IPS-18a (cell line): ENCODE measurements around the gene PTPRG.

Experiments used
- H3K27ac ChIP-seq: one replicate; pipeline ENCODE4 v1.5.1; 2013; ENCODE audit warnings: low read length
- H3K27me3 ChIP-seq: one replicate; pipeline ENCODE4 v1.6.1; 2013; ENCODE audit warnings: mild to moderate bottlenecking, low read length; ENCODE audit not compliant: control insufficient read depth, insufficient read depth
- H3K36me3 ChIP-seq: one replicate; pipeline ENCODE4 v1.6.1; 2013; ENCODE audit warnings: low read depth, low read length; ENCODE audit not compliant: control insufficient read depth
- H3K4me1 ChIP-seq: one replicate; pipeline ENCODE4 v1.6.1; 2013; ENCODE audit warnings: low read depth, low read length; ENCODE audit not compliant: control insufficient read depth
- H3K4me3 ChIP-seq: one replicate; pipeline ENCODE4 v1.5.1; 2013; ENCODE audit warnings: low read length
- H3K9ac ChIP-seq: one replicate; pipeline ENCODE4 v1.6.1; 2013; ENCODE audit warnings: mild to moderate bottlenecking, low read length, moderate library complexity
- H3K9me3 ChIP-seq: one replicate; pipeline ENCODE4 v1.6.1; 2013; ENCODE audit warnings: low read depth, low read length; ENCODE audit not compliant: control insufficient read depth

The PTPRG gene

DNA sequence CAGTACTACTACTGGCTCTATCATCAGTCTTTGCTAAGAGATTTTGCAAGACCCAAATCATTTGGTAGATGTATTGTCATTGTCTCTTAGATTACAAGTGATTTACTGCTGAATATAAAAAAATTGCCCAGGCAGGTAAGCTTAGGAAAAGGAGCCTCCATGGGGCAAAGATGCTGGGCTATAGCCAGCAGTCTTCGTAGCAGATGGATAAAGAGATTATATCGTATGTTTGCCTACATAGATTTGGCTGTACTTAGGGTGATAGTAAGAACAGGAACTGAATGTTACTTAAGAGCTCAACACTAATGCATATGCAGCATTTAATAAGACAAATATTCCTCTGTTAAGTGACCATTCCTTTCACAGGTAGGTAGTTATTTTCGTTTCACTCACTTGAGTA is 48.9 kb downstream of the PTPRG start:
- no peak overlapping the region for H3K9ac ChIP-seq
- H3K4me3 ChIP-seq, result no peak overlapping the region
- H3K27ac ChIP-seq, result no peak overlapping the region
- H3K9me3 ChIP-seq, result no peaks in the 10 kb centered on the region
- H3K4me1 ChIP-seq, result no peaks in the 10 kb centered on the region
- no peaks in the 10 kb centered on the region for H3K27me3 ChIP-seq
- H3K36me3 ChIP-seq, result peaks cover 8% of the 10 kb centered on the region

- no peak overlapping the region for H3K4me3 ChIP-seq
- H3K27me3 ChIP-seq, result no peaks in the 10 kb centered on the region
Measured at GRCh38 chr3:61612211-61613194, 51.1 kb downstream of the PTPRG start.

GRCh38 chr3:61613666-61614065 is 52.3 kb downstream of the PTPRG start:
- Histone ChIP-seq H3K4me3 (no peak overlapping the region), H3K36me3 (peaks cover 11% of the 10 kb centered on the region), H3K9me3 (no peaks in the 10 kb centered on the region), H3K27ac (no peak overlapping the region), H3K9ac (no peak overlapping the region), H3K27me3 (no peaks in the 10 kb centered on the region), H3K4me1 (no peaks in the 10 kb centered on the region)

More at GRCh38 chr3:61612211-61613194, 51.1 kb downstream of the PTPRG start:
- Histone ChIP-seq H3K36me3 (peaks cover 7% of the 10 kb centered on the region), H3K27ac (no peak overlapping the region), H3K9me3 (no peaks in the 10 kb centered on the region), H3K9ac (no peak overlapping the region), H3K4me1 (no peaks in the 10 kb centered on the region)

DNA sequence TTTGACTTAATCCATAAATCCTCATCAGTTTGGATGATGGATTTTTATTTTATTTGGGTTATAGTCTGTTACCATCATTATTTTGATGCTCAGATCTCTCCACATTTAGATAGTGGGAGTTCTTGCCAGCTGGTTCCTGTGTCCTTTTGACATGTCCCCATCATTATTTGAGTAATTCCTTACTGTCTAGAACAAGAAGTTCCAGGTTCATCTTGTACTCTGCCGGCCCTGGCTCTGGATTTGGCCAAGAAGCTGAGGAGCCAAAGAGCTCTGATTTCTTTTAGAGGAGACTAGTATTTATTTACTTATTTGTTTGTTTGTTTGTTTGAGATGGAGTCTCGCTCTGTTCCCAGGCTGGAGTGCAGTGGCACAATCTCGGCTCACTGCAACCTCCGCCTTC is 54.3 kb downstream of the PTPRG start:
- Histone ChIP-seq H3K9ac (no peak overlapping the region), H3K36me3 (peaks cover 11% of the 10 kb centered on the region), H3K4me3 (no peak overlapping the region)

DNA sequence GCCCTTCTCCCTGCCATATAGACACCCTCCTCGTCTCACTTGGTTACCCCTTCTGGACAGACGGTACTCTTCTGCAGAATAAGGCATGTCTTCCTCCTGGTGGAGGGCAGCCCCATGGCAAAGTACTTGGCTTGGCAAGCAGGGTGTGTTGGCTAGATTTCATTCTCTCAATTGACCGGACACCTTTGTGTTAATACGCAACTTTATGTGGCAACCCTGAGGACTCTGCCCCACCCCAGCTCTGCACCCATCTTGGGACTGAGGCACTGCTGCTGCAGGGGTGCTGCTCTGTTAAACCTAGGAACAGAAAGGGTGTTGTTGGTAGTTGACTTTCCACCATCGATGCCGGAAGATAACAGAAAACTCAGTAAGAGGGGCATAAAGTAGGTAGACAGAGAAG is 55.2 kb downstream of the PTPRG start:
- Histone ChIP-seq H3K9ac (no peak overlapping the region), H3K9me3 (no peaks in the 10 kb centered on the region), H3K4me3 (no peak overlapping the region), H3K27me3 (no peaks in the 10 kb centered on the region), H3K27ac (no peak overlapping the region), H3K4me1 (peaks cover 7% of the 10 kb centered on the region), H3K36me3 (peaks cover 11% of the 10 kb centered on the region)

More for the DNA sequence above, 54.3 kb downstream of the PTPRG start:
- Histone ChIP-seq H3K27me3 (no peaks in the 10 kb centered on the region), H3K4me1 (peaks cover 7% of the 10 kb centered on the region), H3K27ac (no peak overlapping the region), H3K9me3 (no peaks in the 10 kb centered on the region)

DNA sequence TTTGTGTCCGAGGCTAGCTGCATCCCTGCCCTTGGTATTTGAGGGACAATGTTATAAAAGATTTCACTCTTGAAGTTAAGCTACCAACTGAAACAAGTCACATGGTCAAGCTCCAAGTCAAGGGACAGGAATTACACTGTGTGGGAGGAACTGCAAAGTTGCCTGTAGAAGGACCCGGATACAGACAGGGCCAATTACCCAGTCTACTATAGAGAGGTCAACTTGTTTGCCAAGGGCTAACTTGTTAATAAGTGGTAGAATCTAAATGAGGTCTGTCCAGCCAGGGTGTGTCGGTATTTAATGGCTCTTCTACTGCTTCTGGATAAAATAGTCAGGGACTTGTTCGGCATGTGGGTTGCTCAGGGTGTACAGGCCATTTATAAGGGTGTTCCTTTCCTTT is 55.7 kb downstream of the PTPRG start:
- Histone ChIP-seq H3K4me3 (no peak overlapping the region), H3K36me3 (peaks cover 11% of the 10 kb centered on the region), H3K9me3 (no peaks in the 10 kb centered on the region), H3K27me3 (no peaks in the 10 kb centered on the region), H3K27ac (no peak overlapping the region), H3K9ac (no peak overlapping the region), H3K4me1 (peaks cover 7% of the 10 kb centered on the region)

DNA sequence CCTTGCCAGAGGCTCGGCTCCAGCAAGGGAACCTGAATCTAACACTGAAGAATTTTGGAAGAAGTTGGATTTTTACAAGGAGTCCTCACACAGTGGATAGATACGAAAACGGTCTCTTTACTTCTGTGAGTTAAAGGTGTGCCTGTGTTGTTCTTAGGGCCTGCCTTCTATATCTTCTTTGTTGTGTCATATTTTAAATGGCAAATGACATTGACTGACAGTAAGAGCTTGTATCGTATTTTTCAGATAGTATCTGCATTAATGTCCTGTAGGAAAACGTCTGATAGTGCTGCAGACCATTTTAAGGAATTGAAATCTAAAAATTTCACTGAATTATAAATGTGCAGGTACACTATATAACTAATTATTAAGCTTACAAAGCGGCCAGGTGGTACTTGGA is 56.3 kb downstream of the PTPRG start:
- Histone ChIP-seq H3K9me3 (no peaks in the 10 kb centered on the region), H3K9ac (no peak overlapping the region), H3K4me1 (peaks cover 7% of the 10 kb centered on the region), H3K36me3 (peaks cover 15% of the 10 kb centered on the region), H3K4me3 (no peak overlapping the region), H3K27me3 (no peaks in the 10 kb centered on the region), H3K27ac (no peak overlapping the region)

DNA sequence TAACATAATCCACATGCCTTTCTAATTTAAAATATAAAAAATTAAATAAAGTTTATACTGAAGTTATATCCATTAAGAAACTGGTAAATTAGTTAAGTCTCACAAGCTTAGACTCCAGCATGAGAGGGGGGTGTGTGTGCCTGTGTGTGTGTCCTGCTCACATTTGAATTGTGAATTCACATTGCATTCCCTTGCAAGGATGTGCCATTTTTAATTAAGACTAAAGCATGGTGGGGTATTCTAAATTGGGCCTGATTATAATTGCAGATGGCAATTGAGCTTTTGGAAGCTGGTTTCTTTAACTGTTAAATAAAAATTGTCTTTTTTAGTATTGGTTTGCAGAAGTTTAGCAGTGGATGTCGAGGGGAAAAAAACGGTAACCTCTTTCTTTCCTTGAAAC is 56.9 kb downstream of the PTPRG start:
- no peak overlapping the region for H3K4me3 ChIP-seq
- H3K9ac ChIP-seq, result no peak overlapping the region
- H3K9me3 ChIP-seq, result no peaks in the 10 kb centered on the region
- H3K4me1 ChIP-seq, result peaks cover 7% of the 10 kb centered on the region
- H3K27me3 ChIP-seq, result no peaks in the 10 kb centered on the region
- peaks cover 21% of the 10 kb centered on the region for H3K36me3 ChIP-seq
- H3K27ac ChIP-seq, result no peak overlapping the region

- no peak overlapping the region for H3K9ac ChIP-seq
- H3K36me3 ChIP-seq, result peaks cover 22% of the 10 kb centered on the region
- H3K4me1 ChIP-seq, result peaks cover 7% of the 10 kb centered on the region
- H3K27ac ChIP-seq, result no peak overlapping the region
- H3K4me3 ChIP-seq, result no peak overlapping the region
- no peaks in the 10 kb centered on the region for H3K27me3 ChIP-seq
- no peaks in the 10 kb centered on the region for H3K9me3 ChIP-seq
Measured at GRCh38 chr3:61618871-61619270, 57.5 kb downstream of the PTPRG start.

GRCh38 chr3:61620073-61620472 is 58.7 kb downstream of the PTPRG start:
- H3K27me3 ChIP-seq, result no peaks in the 10 kb centered on the region
- H3K27ac ChIP-seq, result no peak overlapping the region
- H3K9me3 ChIP-seq, result no peaks in the 10 kb centered on the region
- peaks cover 13% of the 10 kb centered on the region for H3K4me1 ChIP-seq
- peaks cover 25% of the 10 kb centered on the region for H3K36me3 ChIP-seq
- H3K9ac ChIP-seq, result no peak overlapping the region
- no peak overlapping the region for H3K4me3 ChIP-seq

DNA sequence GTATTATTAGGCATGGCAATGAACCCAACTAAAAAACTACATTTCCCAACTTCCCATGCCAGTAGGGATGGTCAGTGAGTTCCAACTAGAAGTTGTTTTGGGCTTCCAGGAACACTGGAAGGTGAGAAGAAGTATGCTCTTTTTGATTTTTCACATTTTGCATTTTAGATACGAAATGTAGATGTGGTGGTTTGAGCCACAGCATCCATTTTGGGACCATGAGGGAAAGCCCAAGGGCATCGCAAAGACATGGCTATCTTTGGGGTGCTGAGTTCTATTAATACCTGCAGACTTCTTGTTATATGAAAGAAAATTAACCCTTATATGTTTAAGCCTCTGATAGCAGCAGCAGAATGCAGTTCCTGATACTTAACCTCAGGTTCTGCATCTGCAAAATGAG is 62.9 kb downstream of the PTPRG start:
- H3K27me3 ChIP-seq, result no peaks in the 10 kb centered on the region
- peaks cover 16% of the 10 kb centered on the region for H3K36me3 ChIP-seq
- peaks cover 38% of the 10 kb centered on the region for H3K4me1 ChIP-seq
- no peak overlapping the region for H3K9ac ChIP-seq
- H3K4me3 ChIP-seq, result no peak overlapping the region
- H3K9me3 ChIP-seq, result no peaks in the 10 kb centered on the region
- no peak overlapping the region for H3K27ac ChIP-seq

DNA sequence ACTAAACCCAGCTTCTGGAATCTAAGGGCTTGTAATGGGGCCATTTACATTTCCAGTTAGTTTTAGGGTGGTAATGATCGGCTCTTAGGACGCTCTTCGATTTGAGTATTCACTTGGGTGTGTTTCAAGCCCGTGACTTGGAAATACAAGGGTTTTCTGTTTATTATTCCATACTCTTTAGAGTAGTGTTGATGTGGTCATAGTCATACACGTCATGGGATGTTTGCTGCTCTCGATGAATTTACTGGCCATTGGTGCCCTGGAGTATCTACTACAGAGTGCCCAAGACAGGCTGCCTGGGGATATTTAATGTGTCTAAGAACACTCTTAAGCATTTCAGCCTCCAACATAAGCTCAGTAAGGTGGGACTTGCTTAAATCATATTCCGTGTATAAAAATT is 64.1 kb downstream of the PTPRG start:
- Histone ChIP-seq H3K9ac (no peak overlapping the region), H3K27ac (no peak overlapping the region), H3K4me1 (peaks cover 32% of the 10 kb centered on the region), H3K27me3 (no peaks in the 10 kb centered on the region), H3K9me3 (no peaks in the 10 kb centered on the region), H3K36me3 (peaks cover 16% of the 10 kb centered on the region), H3K4me3 (no peak overlapping the region)
